GM12875 (cell line): ENCODE data around the gene RPL27.

Source experiments
- H3K4me3 ChIP-seq: one replicate; pipeline ENCODE4 v1.5.1; 2011; ENCODE audit warnings: low read depth, low read length, control low read depth
- TF ChIP-seq, protein P1 (sequence below): IDR thresholded peaks from 2 replicates; pipeline ENCODE4 v1.5.1; 2011; ENCODE audit warnings: low read depth, mild to moderate bottlenecking, control low read depth, inconsistent platforms, low read length, moderate library complexity, borderline replicate concordance; ENCODE audit not compliant: insufficient read depth

Gene RPL27

DNA sequence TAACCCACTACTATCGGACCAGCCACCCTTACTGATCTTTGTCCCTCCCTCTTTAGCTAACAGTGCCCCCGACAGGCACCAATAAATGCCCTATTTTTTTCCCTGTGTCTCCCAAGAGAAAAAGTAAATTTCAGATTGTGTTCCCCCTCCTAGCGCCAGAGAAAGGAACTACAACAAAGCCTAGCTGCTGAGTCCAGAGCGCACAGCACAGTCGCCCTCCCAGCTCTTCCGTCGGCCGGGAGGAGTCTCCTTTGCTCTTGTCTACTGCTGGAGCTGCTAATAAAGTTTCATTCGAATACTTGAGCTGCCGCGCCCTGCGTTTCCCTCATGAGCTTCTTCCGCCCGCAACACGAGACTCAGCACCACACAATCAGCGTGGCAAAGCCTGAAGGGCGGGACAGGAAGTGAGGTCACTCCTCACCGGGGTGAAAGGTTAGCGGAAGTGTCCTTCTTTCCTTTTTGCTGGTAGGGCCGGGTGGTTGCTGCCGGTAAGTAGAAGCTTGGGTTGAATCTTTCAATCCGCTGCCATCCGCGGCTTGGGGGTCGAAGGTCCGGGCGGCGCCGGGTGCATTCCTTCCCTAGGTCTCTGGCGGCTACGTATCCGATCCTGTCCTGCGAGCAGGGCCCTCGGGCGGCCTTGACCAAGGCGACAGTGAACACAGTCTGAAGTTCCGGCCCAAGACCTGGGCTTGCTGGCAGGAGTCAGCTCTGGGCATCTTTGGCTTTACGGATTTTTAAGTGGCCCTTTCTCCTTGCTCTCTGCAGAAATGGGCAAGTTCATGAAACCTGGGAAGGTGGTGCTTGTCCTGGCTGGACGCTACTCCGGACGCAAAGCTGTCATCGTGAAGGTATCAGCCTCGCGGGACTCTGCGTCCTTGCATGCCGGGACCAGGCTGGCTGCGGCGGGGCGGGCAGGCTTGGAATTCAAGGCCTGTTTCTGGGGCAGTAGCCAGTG is at the start of gene RPL27:
Gene RPL27, plus strand, starts transcription at position 436 of the 955 bp plus-strand sequence. Its CDS starts 332 bp downstream, at position 768.
- peak within 1 kb of the TSS; percentile 47 for H3K4me3 ChIP-seq
- TF ChIP-seq, protein P1, sequence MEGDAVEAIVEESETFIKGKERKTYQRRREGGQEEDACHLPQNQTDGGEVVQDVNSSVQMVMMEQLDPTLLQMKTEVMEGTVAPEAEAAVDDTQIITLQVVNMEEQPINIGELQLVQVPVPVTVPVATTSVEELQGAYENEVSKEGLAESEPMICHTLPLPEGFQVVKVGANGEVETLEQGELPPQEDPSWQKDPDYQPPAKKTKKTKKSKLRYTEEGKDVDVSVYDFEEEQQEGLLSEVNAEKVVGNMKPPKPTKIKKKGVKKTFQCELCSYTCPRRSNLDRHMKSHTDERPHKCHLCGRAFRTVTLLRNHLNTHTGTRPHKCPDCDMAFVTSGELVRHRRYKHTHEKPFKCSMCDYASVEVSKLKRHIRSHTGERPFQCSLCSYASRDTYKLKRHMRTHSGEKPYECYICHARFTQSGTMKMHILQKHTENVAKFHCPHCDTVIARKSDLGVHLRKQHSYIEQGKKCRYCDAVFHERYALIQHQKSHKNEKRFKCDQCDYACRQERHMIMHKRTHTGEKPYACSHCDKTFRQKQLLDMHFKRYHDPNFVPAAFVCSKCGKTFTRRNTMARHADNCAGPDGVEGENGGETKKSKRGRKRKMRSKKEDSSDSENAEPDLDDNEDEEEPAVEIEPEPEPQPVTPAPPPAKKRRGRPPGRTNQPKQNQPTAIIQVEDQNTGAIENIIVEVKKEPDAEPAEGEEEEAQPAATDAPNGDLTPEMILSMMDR, result peak; percentile 73

DNA sequence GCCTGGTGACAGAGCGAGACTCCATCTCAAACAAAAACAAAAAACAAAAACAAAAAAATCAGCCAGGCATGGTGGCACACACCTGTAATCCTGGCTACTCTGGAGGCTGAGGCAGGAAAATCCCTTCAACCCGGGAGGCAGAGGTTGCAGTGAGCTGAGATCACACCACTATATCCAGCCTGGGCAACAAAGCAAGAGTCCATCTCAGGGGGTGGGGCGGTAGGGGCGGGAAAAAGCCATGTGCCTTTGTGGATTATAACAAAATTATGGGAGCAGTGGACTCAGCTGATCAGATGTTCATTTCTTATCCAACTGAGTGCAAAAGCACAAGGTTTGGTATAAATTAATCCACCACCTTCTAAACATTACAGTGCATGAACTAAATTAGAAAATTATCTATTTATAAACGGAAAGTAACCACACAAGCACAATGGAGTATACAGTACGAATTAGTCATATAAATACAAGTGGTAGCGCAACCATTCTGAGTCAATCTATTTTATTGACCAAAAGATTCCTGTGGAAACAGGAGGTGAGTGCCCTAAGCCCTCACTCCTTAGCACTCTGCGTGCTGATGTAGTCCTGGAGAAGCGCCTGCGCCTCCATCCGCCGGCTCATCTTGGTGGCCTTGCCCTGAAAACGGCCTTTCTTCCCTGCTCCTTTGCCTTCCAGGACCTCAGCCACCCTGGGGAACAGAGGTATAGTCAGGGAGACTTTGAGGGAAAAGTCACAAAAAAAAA is 48.0 kb upstream of the RPL27 start:
- TF ChIP-seq, protein P1, result no peak
- H3K4me3 ChIP-seq, result no peak overlapping the region

DNA sequence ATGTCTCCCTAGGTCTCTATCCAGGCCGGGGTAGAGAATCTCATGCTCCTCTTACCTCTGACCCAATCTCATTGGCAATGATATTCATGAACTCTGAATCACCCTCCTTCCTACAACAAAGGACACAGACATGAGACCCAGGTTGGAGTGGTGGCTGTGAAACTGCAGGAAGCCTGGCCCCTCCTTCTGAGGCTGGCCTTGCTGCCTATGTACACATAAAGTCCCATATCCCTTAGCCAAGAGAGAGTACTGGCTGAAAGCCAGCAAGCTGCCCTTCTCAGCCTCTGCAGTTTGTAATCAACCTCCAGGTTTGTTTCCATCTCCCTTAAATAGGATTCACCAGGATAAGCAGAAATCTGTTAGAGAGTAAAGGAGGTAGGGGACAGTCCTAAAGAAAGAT is 44.5 kb upstream of the RPL27 start:
- TF ChIP-seq, protein P1, result no peak
- H3K4me3 ChIP-seq, result no peak overlapping the region

DNA sequence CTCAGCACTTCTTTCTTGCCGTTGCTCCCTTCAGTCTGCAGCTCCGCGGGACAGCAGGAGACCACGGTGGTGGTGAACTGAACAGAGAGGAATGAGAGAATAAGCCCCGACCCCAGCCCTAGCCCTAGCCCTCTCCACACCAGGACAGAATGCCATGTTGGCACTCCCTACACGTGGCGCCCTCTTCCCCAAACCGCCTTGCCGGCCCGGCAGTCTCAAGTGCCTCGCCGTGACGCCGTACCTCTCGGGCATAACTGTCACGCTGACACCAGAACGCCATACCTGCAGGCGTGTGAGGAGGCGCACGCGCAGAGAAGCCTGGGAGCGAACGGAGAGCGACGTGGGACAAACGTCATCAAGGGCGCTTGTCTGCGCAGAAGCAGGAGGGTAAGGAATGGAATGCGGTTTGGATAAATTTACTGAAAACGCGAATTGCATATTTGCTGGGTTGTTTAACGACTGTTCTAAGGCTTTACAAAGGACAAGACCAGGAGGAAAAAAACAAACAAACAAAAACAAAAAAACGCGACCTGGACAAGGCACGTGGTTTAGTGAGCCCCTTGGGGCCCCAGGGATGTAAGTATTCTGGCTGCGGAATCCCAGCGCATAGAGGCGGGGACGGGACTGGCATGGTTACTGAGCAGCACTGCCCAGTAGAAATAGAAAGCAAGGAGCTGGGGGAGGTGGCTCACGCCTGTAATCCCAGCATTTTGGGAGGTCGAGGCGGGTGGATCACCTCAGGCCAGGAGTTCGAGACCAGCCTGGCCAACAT is 33.9 kb upstream of the RPL27 start, which contains the start of gene AARSD1:
Gene AARSD1, minus strand, starts transcription at position 294 of the 772 bp plus-strand sequence. Its CDS starts 14 bp downstream, at position 280.
- peak within 1 kb of the TSS; percentile 97 for H3K4me3 ChIP-seq
- TF ChIP-seq, protein P1, result no peak

DNA sequence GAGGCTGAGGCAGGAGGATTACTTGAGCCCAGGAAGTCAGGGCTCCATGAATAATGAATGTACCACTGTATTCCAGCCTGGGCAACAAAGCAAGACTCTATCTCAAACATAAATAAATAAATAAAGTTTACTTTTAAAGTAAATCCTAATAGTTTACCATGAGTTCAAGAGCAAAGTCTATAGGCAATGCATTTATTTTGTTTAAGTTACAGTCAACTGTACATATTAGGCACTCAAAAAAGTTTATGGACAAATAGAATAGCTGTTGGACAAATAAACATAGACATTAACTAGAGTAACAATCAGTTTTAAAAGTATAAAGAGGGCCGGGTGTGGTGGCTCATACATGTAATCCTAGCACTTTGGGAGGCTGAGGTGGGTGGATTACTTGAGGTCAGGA is 30.3 kb upstream of the RPL27 start:
- TF ChIP-seq, protein P1, result no peak
- no peak overlapping the region for H3K4me3 ChIP-seq

DNA sequence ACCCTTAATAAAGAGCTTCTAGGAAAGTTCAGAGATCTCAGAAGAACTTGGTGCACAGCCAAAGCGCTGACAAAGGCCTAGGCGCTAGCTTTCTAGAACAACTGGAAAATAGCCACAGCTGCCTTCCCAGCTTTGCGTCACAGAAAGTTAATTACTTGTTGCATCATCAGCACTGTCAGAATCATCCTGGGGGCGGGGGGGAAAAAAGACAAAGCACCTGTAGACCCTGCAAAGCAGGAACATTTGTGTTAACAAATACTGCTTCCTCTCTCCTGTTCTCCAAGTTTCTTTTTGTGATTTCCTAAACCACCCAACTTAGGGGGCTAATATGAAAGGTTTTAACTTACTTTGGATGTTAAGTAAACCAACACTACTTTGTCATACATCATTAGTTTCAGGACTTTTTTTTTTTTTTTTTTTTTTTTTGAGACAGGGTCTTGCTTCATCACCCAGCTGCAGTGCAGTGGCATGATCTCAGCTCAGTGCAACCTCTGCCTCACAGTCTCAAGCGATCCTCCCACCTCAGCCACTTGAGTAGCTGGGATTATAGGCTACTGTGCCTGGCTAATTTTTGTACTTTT is 29.1 kb upstream of the RPL27 start:
- no peak overlapping the region for H3K4me3 ChIP-seq
- TF ChIP-seq, protein P1, result no peak
